ENCODE data around the gene GAGE1.
"Not testable (repeated sequence)": the region's sequence is repeated elsewhere in the genome, so short reads cannot be mapped to it uniquely, and the experiment has no call there.

DNA sequence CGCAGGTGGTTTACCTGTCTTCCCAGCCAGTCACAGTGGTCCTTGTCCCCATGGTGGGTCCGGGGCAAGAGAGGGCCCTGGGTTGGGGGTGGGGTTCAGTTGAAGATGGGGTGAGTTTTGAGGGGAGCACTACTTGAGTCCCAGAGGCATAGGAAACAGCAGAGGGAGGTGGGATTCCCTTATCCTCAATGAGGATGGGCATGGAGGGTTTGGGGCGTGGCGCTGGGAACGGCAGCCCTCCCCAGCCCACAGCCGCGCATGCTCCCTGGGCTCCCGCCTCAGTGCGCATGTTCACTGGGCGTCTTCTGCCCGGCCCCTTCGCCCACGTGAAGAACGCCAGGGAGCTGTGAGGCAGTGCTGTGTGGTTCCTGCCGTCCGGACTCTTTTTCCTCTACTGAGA lies 47.8 kb upstream of the GAGE1 start, which contains the start of gene GAGE12E:
- not testable (repeated sequence) for TF ChIP-seq POLR2A (IDR thresholded peaks at IDR 0.05; ENCODE audit: borderline replicate concordance, extremely low read depth, insufficient read depth, insufficient read length); RAD21 (IDR thresholded peaks at IDR 0.05; ENCODE audit: low read depth); CTCF (IDR thresholded peaks at IDR 0.05 in 2 of 3, conservative IDR thresholded peaks at IDR 0.05 in 1 of 3; ENCODE audit: borderline replicate concordance in 1 of 3, insufficient read depth in 1 of 3, low read depth in 2 of 3, low read length in 2 of 3); JUND (IDR thresholded peaks at IDR 0.05); SP1 (IDR thresholded peaks at IDR 0.05; ENCODE audit: low read depth); MAX (IDR thresholded peaks at IDR 0.05); POLR2AphosphoS5 (IDR thresholded peaks at IDR 0.05; ENCODE audit: low read depth, low read length); EZH2 (IDR thresholded peaks at IDR 0.05)
